Measurements from ENCODE around the gene PCBP1.
"Not testable (repeated sequence)": the region's sequence is repeated elsewhere in the genome, so short reads cannot be mapped to it uniquely, and the experiment has no call there.

PCBP1 gene

GRCh38 chr2:70098032-70098431, 10.8 kb downstream of the PCBP1 start:
- TF ChIP-seq SPI1 (IDR thresholded peaks at IDR 0.05; ENCODE audit: borderline replicate concordance, low read depth): no peak
- TF ChIP-seq POLR2AphosphoS5 (IDR thresholded peaks at IDR 0.05; ENCODE audit: low read depth): no peak
- no peak overlapping the region for H3K4me3 ChIP-seq (replicated peaks; ENCODE audit: insufficient read depth, low read length)
- no peaks in the 10 kb centered on the region for H3K27me3 ChIP-seq (ENCODE audit: insufficient read depth, poor library complexity, severe bottlenecking)
- H3K27ac ChIP-seq (replicated peaks): no peak overlapping the region
- DNase-seq (ENCODE audit: low read depth in 1 of 2, low spot score in 1 of 2): no peak

GRCh38 chr2:70099270-70099669, 12.0 kb downstream of the PCBP1 start:
- Histone ChIP-seq H3K27me3 (ENCODE audit: insufficient read depth, poor library complexity, severe bottlenecking) (no peaks in the 10 kb centered on the region), H3K4me3 (replicated peaks; ENCODE audit: insufficient read depth, low read length) (no peak overlapping the region), H3K27ac (replicated peaks) (no peak overlapping the region)
- DNase-seq (ENCODE audit: low read depth in 1 of 2, low spot score in 1 of 2): no peak
- no peak for TF ChIP-seq POLR2AphosphoS5 (IDR thresholded peaks at IDR 0.05; ENCODE audit: low read depth)
- TF ChIP-seq, protein P1, sequence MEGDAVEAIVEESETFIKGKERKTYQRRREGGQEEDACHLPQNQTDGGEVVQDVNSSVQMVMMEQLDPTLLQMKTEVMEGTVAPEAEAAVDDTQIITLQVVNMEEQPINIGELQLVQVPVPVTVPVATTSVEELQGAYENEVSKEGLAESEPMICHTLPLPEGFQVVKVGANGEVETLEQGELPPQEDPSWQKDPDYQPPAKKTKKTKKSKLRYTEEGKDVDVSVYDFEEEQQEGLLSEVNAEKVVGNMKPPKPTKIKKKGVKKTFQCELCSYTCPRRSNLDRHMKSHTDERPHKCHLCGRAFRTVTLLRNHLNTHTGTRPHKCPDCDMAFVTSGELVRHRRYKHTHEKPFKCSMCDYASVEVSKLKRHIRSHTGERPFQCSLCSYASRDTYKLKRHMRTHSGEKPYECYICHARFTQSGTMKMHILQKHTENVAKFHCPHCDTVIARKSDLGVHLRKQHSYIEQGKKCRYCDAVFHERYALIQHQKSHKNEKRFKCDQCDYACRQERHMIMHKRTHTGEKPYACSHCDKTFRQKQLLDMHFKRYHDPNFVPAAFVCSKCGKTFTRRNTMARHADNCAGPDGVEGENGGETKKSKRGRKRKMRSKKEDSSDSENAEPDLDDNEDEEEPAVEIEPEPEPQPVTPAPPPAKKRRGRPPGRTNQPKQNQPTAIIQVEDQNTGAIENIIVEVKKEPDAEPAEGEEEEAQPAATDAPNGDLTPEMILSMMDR (IDR thresholded peaks at IDR 0.05; ENCODE audit: insufficient read depth, low read length): no peak
- TF ChIP-seq SPI1 (IDR thresholded peaks at IDR 0.05; ENCODE audit: borderline replicate concordance, low read depth): no peak
- TF ChIP-seq GABPA (IDR thresholded peaks at IDR 0.05; ENCODE audit: low read depth): no peak
- TF ChIP-seq, protein P2, sequence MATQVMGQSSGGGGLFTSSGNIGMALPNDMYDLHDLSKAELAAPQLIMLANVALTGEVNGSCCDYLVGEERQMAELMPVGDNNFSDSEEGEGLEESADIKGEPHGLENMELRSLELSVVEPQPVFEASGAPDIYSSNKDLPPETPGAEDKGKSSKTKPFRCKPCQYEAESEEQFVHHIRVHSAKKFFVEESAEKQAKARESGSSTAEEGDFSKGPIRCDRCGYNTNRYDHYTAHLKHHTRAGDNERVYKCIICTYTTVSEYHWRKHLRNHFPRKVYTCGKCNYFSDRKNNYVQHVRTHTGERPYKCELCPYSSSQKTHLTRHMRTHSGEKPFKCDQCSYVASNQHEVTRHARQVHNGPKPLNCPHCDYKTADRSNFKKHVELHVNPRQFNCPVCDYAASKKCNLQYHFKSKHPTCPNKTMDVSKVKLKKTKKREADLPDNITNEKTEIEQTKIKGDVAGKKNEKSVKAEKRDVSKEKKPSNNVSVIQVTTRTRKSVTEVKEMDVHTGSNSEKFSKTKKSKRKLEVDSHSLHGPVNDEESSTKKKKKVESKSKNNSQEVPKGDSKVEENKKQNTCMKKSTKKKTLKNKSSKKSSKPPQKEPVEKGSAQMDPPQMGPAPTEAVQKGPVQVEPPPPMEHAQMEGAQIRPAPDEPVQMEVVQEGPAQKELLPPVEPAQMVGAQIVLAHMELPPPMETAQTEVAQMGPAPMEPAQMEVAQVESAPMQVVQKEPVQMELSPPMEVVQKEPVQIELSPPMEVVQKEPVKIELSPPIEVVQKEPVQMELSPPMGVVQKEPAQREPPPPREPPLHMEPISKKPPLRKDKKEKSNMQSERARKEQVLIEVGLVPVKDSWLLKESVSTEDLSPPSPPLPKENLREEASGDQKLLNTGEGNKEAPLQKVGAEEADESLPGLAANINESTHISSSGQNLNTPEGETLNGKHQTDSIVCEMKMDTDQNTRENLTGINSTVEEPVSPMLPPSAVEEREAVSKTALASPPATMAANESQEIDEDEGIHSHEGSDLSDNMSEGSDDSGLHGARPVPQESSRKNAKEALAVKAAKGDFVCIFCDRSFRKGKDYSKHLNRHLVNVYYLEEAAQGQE (IDR thresholded peaks at IDR 0.05; ENCODE audit: insufficient replicate concordance, low read depth): no peak

DNA sequence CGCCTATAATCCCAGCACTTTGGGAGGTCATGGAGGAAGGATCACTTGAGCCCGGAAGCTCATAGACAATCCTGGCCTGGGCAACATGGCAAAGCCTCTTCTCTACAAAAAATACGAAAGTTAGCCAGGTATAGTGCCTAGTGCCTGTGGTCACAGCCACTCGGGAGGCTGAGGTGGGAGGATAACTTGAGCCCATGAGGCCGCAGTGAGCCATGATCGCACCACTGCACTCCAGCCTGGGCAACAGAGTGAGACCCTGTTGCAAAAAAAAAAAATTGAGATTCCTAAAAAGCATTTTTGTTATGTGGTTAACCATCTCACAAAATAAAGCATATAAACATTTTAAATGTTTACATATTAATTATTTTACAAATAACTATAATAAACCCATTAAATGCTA, 13.9 kb downstream of the PCBP1 start:
- Histone ChIP-seq H3K27me3 (ENCODE audit: insufficient read depth, poor library complexity, severe bottlenecking) (no peaks in the 10 kb centered on the region), H3K27ac (replicated peaks) (no peak overlapping the region), H3K4me3 (replicated peaks; ENCODE audit: insufficient read depth, low read length) (no peak overlapping the region)
- DNase-seq (ENCODE audit: low read depth in 1 of 2, low spot score in 1 of 2): no peak
- TF ChIP-seq SPI1 (IDR thresholded peaks at IDR 0.05; ENCODE audit: borderline replicate concordance, low read depth): no peak
- TF ChIP-seq, protein P1 (IDR thresholded peaks at IDR 0.05; ENCODE audit: insufficient read depth, low read length): no peak
- TF ChIP-seq GABPA (IDR thresholded peaks at IDR 0.05; ENCODE audit: low read depth): no peak
- no peak for TF ChIP-seq POLR2AphosphoS5 (IDR thresholded peaks at IDR 0.05; ENCODE audit: low read depth)
- TF ChIP-seq, protein P2 (IDR thresholded peaks at IDR 0.05; ENCODE audit: insufficient replicate concordance, low read depth): no peak

GRCh38 chr2:70101686-70102085, 14.4 kb downstream of the PCBP1 start:
- H3K4me3 ChIP-seq (replicated peaks; ENCODE audit: insufficient read depth, low read length); DNase-seq (ENCODE audit: low read depth in 1 of 2, low spot score in 1 of 2); H3K27ac ChIP-seq (replicated peaks): not testable (repeated sequence)

DNA sequence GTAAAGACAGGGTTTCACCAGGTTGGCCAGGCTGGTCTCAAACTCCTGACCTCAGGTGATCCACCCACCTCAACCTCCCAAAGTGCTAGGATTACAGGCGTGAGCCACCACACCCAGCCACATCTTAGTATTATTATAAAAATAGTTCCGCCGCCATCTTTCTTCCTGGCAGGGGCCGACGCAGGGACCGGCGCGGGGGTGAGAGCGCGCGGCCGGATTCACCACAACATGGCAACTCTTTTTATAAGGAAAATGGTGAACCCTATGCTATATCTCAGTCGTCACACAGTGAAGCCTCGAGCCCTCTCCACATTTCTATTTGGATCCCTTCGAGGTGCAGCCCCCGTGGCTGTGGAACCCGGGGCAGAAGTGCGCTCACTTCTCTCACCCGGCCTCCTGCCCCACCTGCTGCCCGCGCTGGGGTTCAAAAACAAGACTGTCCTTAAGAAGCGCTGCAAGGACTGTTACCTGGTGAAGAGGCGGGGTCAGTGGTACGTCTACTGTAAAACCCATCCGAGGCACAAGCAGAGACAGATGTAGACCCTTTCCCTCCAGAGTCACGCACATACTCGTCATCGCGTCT, 15.1 kb downstream of the PCBP1 start:
- H3K27ac ChIP-seq (replicated peaks); H3K27me3 ChIP-seq (ENCODE audit: insufficient read depth, poor library complexity, severe bottlenecking); H3K4me3 ChIP-seq (replicated peaks; ENCODE audit: insufficient read depth, low read length); DNase-seq (ENCODE audit: low read depth in 1 of 2, low spot score in 1 of 2): not testable (repeated sequence)

More at GRCh38 chr2:70101686-70102085, 14.4 kb downstream of the PCBP1 start:
- H3K27me3 ChIP-seq (ENCODE audit: insufficient read depth, poor library complexity, severe bottlenecking): not testable (repeated sequence)
